Panc1 (cell line): ENCODE results near the gene ATXN2. TPM values are rescaled to one million over a fixed set of nuclear protein-coding genes. Genes with fewer than 3 reads are reported as not detected.
"Not testable (repeated sequence)": the region's sequence is repeated elsewhere in the genome, so short reads cannot be mapped to it uniquely, and the experiment has no call there.

Source experiments
- ATAC-seq: fragments of 200-7000 bp; cut with Tn5 transposase; 2 replicates; pipeline ENCODE4 v1.9.1; 2020; ENCODE audit warnings: mild to moderate bottlenecking, moderate library complexity
- BruUV-seq: library from RNA; stranded (reverse); fragments of 400-500 nt; replicated peaks from 2 replicates; lab custom pipeline; 2021; lab: Mats Ljungman, UMichigan
- CTCF ChIA-PET: fragments of 300-600 bp; sonication (Branson Sonifier 250); formaldehyde crosslinking; loops from one replicate; lab custom pipeline; 2022; ENCODE audit warnings: antibody characterized with exemption; lab: Charles Lee
- POLR2A ChIA-PET: fragments of 300-600 bp; sonication (Branson Sonifier 250); formaldehyde crosslinking; loops from one replicate; lab custom pipeline; 2022; ENCODE audit warnings: antibody characterized with exemption; lab: Charles Lee
- DNase-seq: peaks from one replicate; pipeline ENCODE4 v3.0.0-alpha.2; 2010; ENCODE audit warnings: low read depth, low spot score
- H3K27ac ChIP-seq: 2 replicates; pipeline ENCODE4 v1.5.1; 2011; ENCODE audit warnings: mild to moderate bottlenecking, low read length, inconsistent platforms
- H3K27me3 ChIP-seq: fragments of 200-500 bp; sonication (Bioruptor generic); 2 replicates; pipeline ENCODE4 v1.6.0; 2014; ENCODE audit warnings: low read length, inconsistent platforms; ENCODE audit not compliant: control insufficient read depth, insufficient read depth
- H3K36me3 ChIP-seq: fragments of 200-500 bp; sonication (Bioruptor generic); 2 replicates; pipeline ENCODE4 v1.5.1; 2014; ENCODE audit warnings: inconsistent platforms, mild to moderate bottlenecking, low read length, moderate library complexity; ENCODE audit not compliant: control insufficient read depth, insufficient read depth
- H3K4me1 ChIP-seq: 2 replicates; pipeline ENCODE4 v1.5.1; 2011; ENCODE audit warnings: inconsistent platforms, mild to moderate bottlenecking, low read length, moderate library complexity; ENCODE audit not compliant: control insufficient read depth, insufficient read depth
- H3K4me3 ChIP-seq, 2 experiments: 2 replicates each; pipeline ENCODE4 v1.5.1; 2011 to 2012; ENCODE audit warnings: low read depth in 2 of 2, low read length in 2 of 2, mild to moderate bottlenecking in 2 of 2, inconsistent platforms in 1 of 2, moderate library complexity in 1 of 2
- H3K9me3 ChIP-seq: fragments of 200-500 bp; sonication (Bioruptor generic); 2 replicates; pipeline ENCODE4 v1.5.1; 2014; ENCODE audit warnings: low read depth, mild to moderate bottlenecking, inconsistent platforms, low read length, moderate library complexity; ENCODE audit not compliant: control insufficient read depth, insufficient read depth
- CTCF ChIP-seq: fragments of 450-650 bp; IDR thresholded peaks from 2 replicates; pipeline ENCODE4 v1.5.1; 2017; ENCODE audit warnings: mild to moderate bottlenecking
- SIN3A ChIP-seq: IDR thresholded peaks from 2 replicates; pipeline ENCODE4 v1.6.1; 2012; ENCODE audit warnings: low read depth, mild to moderate bottlenecking, low read length, moderate library complexity, borderline replicate concordance; ENCODE audit not compliant: insufficient read depth
- in situ Hi-C: cut with HindIII; loops from 2 replicates; pipeline ENCODE4 v1.10.0; 2016; ENCODE audit warnings: low sequenced_read_pairs, low pct_unique_long_range_greater_than_20kb
- intact Hi-C: fragments of 100-400 bp; cut with micrococcal nuclease; formaldehyde crosslinking; loops from one replicate; pipeline ENCODE4 v1.10.0; 2022; ENCODE audit not compliant: unreplicated experiment
- total RNA-seq: library from RNA; stranded (reverse); gene quantifications from one replicate; pipeline ENCODE4 v1.2.1, GENCODE V29; 2021; ENCODE audit not compliant: unreplicated experiment

The ATXN2 gene
- total RNA-seq, 1 experiment from 2014 or later = 77.6 TPM

- H3K36me3 ChIP-seq = no peaks in the 10 kb centered on the region; the same call in 1 of the 2 replicates
- no peaks in the 10 kb centered on the region for H3K27me3 ChIP-seq
- in situ Hi-C loops (no loop called here), intact Hi-C loops (no loop called here)
- peak overlapping the region; percentile 89 for H3K27ac ChIP-seq
- CTCF ChIA-PET = interaction anchor here (0.5 to 1.1 kb wide), 6 partner anchors 12 to 215 kb away, joined by 3 to 4 read pairs (median 4); no protein-coding TSS in a partner anchor
- TF ChIP-seq SIN3A (no peak), CTCF (no peak)
- H3K4me1 ChIP-seq = peaks cover 40% of the 10 kb centered on the region
- no peak; the same call in 1 of the 2 replicates for ATAC-seq
- DNase-seq = no peak
- H3K9me3 ChIP-seq = no peaks in the 10 kb centered on the region
- peak overlapping the region; percentile 62 to 90 for H3K4me3 ChIP-seq
- POLR2A ChIA-PET = no interaction called here
- BruUV-seq = no TSS peak
These were observed 194.6 kb downstream of the ATXN2 start for GRCh38 chr12:111404362-111405148.

GRCh38 chr12:111402490-111402824, 196.7 kb downstream of the ATXN2 start:
- intact Hi-C loops, H3K36me3 ChIP-seq, BruUV-seq, CTCF ChIA-PET, in situ Hi-C loops, H3K27me3 ChIP-seq, DNase-seq, H3K9me3 ChIP-seq, ATAC-seq, H3K4me3 ChIP-seq, POLR2A ChIA-PET: not testable (repeated sequence)
- Histone ChIP-seq H3K4me1 (peaks cover 33% of the 10 kb centered on the region), H3K27ac (0 out of 2 replicates have a peak overlapping the region, but pooled peaks have one; percentile 89)

Other genes with a start within 250 kb of the ATXN2 start
- gene PHETA1, start 230.2 kb downstream of the ATXN2 start, total RNA-seq = 16.3 TPM
- gene SH2B3, start 193.4 kb downstream of the ATXN2 start, total RNA-seq = 39.6 TPM
- 19.6 TPM for gene BRAP, start 86.6 kb upstream of the ATXN2 start, total RNA-seq
- 30.8 TPM for gene ACAD10, start 86.7 kb upstream of the ATXN2 start, total RNA-seq
- 9.0 TPM for gene ALDH2, start 167.6 kb upstream of the ATXN2 start, total RNA-seq
- 49.7 TPM for gene MAPKAPK5, start 242.9 kb upstream of the ATXN2 start, total RNA-seq